Activated CD8-positive, alpha-beta memory T cell treated with anti-CD3 and anti-CD28 coated beads, Interleukin-2, amount 50 U/mL, for 24 hours (primary cell): ENCODE results near the gene PLAU.
A peak's percentile ranks its signal among the peaks of the same experiment; 100 is the strongest.
"Not testable (repeated sequence)": the region's sequence is repeated elsewhere in the genome, so short reads cannot be mapped to it uniquely, and the experiment has no call there.

ENCODE experiments used
- DNase-seq: peaks from one replicate; pipeline ENCODE4 v3.0.0-alpha.2; 2020; ENCODE audit errors: extremely low read depth

The PLAU gene

GRCh38 chr10:73898730-73899410, 12.1 kb upstream of the PLAU start:
- DNase-seq = no peak

DNA sequence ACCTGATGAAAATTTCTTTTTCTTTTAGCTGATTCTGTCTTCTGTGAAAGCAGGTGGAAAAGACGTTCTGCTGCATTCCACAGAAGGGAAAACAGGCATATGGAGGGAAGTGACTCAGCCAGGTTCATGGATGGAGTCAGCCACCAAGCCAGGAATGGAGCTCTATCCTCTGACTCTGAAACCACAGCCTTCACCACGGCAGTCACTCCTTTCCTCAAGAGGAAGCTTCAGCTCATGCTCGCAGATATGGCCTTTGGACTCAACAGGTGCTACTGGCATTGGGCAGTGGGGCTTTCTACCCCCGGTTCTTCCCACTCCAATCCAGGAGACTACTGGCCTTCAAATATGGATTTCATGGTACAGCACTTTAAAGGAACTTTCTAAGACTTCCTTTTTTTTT, 11.5 kb upstream of the PLAU start:
- DNase-seq = no peak

DNA sequence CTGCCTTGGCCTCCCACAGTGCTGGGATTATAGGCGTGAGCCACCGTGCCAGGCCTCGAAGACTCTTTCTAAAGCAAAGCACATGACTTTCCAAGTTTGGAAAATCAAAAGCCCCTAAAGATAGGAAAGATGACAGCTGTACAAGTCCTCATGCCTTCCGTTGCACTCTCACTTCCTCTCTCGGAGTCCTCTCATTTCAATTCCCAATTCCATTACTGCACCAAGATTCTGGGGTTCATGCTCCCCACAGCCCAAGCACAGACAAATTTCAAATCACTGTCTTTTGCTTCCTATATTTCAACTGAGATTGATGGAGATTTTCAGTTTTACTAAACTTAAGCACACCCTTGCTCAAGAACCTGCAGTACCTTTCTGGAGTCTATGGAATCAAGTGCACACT, 10.9 kb upstream of the PLAU start:
- DNase-seq = no peak

- DNase-seq = no peak
Observed at GRCh38 chr10:73901261-73901660, 9.7 kb upstream of the PLAU start.

GRCh38 chr10:73902351-73902750, 8.6 kb upstream of the PLAU start:
- no peak for DNase-seq

DNA sequence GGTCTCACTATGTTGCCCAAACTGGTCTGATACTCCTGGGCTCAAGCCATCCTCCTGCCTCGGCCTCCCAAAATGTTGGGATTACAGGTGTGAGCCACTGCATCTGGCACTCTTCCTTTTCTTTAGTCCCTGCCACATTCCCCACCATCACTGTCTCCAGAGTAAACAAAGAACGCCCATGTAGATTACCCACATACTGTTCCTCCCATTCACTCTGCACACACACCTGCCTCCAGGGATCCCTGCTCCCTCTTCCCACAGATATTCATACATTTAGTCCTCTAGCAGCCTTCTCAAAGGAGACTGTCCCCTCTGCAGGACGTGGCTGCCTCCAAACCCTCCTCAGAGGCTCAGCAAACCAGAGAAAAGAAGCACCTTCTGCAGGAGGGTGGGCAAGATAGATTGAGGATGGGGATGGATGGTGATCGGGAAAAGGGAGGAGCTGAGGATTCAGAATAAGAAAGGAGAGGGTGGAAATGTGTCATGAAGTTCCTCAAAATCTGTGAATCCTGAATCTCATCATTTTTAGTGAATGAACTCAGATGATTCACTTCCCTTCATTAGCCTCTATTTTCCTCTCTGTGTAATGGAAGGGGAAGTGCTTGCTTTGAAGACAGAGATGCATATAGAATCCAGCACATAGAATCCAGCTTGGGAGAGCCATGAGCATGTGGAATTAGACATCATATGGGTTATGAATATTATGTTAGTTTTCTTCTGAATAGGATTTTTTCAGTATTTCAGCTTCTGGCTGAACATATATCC, 5.5 kb upstream of the PLAU start:
- no peak for DNase-seq

DNA sequence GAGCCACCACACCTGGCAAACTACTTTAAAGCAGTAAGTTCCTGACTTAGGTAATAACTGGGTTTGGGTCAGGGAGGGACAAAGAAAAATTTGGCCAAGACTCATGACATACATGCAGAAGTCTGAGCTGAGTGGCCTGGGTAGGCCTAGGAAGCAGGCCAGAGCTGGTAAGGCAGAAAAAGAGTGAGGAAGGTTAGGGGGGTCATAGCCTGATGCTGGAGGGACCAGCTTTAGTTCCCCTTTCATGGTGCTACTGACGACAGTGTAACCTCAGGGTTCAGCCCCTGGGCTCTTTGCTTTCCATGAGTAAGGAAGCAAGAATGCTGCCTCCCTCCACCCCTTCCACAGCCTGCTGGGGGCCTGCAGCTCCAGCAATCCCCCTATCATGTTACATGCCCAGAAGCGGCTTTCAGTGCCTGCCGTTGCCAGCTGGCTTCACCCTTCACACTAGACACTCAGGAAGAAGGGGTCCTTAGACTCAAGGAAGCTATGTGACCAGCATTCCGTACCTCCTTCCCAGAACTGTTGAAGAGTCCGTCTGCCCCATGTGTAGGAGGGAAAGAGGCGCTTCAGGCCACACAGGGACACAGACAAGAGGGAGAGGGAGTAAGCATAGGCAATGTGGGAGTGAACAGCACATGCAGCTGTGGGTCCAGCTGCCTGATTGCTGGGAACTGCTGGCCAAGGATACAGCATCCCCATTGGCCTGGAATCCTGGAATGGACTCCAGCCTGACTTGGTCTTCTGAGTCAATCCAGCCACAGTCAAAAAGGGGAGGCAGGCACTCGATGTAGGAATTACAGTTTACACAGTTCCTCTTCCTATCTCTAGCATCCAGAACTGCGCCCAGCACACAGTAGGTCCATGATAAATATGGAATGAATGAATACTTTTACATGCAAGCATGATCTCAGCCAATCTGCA, 4.1 kb upstream of the PLAU start:
- no peak for DNase-seq

DNA sequence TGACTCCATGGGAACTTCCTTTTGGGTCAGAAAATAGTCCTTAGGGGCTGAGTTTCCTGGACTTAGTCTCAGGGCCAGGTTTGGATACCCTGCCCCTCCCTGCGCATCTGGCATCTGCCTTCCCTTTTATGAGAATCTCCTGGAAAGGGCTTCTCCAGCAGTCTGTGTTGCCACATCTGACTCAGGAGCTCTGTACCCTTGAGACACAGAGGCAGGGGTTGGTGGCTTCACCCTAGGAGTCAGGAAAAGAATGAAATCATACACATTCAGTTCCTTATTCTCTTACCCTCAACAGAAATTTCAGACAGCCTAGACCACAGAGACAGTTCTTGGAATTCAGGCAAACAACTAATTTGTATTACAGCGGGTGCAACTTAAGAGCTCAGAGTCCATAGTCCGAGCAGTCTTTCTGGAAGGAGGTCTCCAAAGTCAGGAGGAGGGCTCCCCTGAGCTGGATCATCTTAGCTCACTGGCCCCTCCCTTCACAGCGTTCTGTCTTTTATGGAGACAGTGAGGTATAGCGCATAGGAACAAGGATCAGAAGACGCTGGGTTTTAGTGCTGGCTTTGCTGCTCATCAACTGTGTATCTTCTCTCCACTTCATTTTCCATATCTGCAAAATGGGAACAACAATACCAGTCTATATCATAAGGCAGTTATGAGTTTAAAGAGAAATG, 3.0 kb upstream of the PLAU start:
- DNase-seq = no peak

GRCh38 chr10:73908853-73909539, 1.9 kb upstream of the PLAU start:
- peak; percentile 14 for DNase-seq

GRCh38 chr10:73909540-73910115, 1.3 kb upstream of the PLAU start:
- no peak for DNase-seq

GRCh38 chr10:73910401-73910763, 550 bp upstream of the PLAU start:
- no peak for DNase-seq

- no peak for DNase-seq
Observed at GRCh38 chr10:73911553-73912004, 647 bp downstream of the PLAU start.

- no peak for DNase-seq
Observed at GRCh38 chr10:73914036-73914435, 3.1 kb downstream of the PLAU start.

DNA sequence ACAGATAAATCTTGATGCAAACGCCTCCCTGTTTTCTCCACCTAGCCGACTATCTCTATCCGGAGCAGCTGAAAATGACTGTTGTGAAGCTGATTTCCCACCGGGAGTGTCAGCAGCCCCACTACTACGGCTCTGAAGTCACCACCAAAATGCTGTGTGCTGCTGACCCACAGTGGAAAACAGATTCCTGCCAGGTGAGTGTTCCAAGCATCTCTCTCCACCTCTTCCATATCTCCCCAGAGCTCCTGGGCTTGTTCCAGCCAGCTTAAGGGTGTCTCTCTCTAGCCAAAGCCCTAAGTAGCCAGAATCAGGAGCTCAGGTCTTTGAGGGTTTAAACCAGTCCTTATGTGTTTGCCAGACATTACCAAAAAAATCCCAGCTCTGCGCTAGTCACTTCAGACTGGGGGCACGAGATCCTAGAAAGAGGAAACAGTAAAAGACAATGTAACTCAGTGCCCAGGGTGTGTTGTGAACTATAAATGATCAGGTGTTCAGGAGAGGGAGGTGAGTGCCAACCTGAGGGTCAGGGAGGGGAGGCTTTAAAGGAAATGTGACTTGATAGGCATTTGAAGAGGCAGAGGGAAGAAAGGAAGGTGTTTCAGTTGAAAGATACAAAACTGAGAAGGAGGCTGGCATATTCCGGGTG, 4.4 kb downstream of the PLAU start:
- DNase-seq = no peak

- no peak for DNase-seq
Observed at GRCh38 chr10:73916761-73917470, 6.0 kb downstream of the PLAU start.

- DNase-seq = no peak
Observed at GRCh38 chr10:73917566-73918305, 6.8 kb downstream of the PLAU start.

DNA sequence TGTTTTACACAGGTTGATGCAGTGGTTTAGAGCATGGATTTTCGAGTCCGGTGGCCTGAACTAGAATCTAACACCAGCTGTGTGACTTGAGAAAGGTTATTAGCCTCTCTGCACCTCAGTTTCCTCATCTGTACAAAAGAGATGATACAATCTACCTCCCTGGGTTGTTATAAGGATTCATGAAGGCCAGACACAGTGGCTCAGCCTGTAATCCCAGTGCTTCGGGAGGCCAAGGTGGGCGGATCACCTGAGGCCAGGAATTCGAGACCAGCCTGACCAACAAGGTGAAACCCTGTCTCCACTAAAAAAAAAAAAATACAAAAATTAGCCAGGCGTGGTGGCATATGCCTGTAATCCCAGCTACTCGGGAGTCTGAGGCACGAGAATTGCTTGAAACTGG, 8.5 kb downstream of the PLAU start:
- DNase-seq = not testable (repeated sequence)

- no peak for DNase-seq
Observed at GRCh38 chr10:73920089-73920488, 9.2 kb downstream of the PLAU start.
